Mucosa of stomach (tissue), 1 donor: Measurements from ENCODE around the gene FUCA2.
A peak's percentile ranks its signal among the peaks of the same experiment; 100 is the strongest.

Experiments used
- H3K27me3 ChIP-seq: one replicate; pipeline ENCODE4 v1.7.0; 2013; ENCODE audit warnings: mild to moderate bottlenecking, low read length; ENCODE audit not compliant: control insufficient read depth, insufficient read depth
- H3K36me3 ChIP-seq: one replicate; pipeline ENCODE4 v1.7.0; 2013; ENCODE audit warnings: low read length; ENCODE audit not compliant: control insufficient read depth, insufficient read depth
- H3K4me1 ChIP-seq: one replicate; pipeline ENCODE4 v1.7.0; 2013; ENCODE audit warnings: mild to moderate bottlenecking, low read length; ENCODE audit not compliant: control insufficient read depth, insufficient read depth
- H3K4me3 ChIP-seq: one replicate; pipeline ENCODE4 v1.7.0; 2013; ENCODE audit warnings: low read length
- H3K9ac ChIP-seq: one replicate; pipeline ENCODE4 v1.7.0; 2013; ENCODE audit warnings: mild to moderate bottlenecking, low read length, moderate library complexity
- H3K9me3 ChIP-seq: one replicate; pipeline ENCODE4 v1.7.0; 2013; ENCODE audit warnings: mild to moderate bottlenecking, low read length, moderate library complexity; ENCODE audit not compliant: control insufficient read depth
- donor health status: Pancreatic carcinoma.

Gene FUCA2

GRCh38 chr6:143545165-143545564 lies 33.6 kb upstream of the FUCA2 start:
- H3K4me1 ChIP-seq: peaks cover 58% of the 10 kb centered on the region
- no peak overlapping the region for H3K4me3 ChIP-seq
- H3K36me3 ChIP-seq: no peaks in the 10 kb centered on the region
- no peaks in the 10 kb centered on the region for H3K9me3 ChIP-seq
- H3K27me3 ChIP-seq: no peaks in the 10 kb centered on the region
- H3K9ac ChIP-seq: no peak overlapping the region

GRCh38 chr6:143544011-143544696 lies 32.6 kb upstream of the FUCA2 start:
- H3K36me3 ChIP-seq: no peaks in the 10 kb centered on the region
- H3K9ac ChIP-seq: no peak overlapping the region
- no peaks in the 10 kb centered on the region for H3K27me3 ChIP-seq
- H3K9me3 ChIP-seq: no peaks in the 10 kb centered on the region
- peaks cover 59% of the 10 kb centered on the region for H3K4me1 ChIP-seq
- no peak overlapping the region for H3K4me3 ChIP-seq

GRCh38 chr6:143543435-143543834 lies 31.9 kb upstream of the FUCA2 start:
- H3K9me3 ChIP-seq: no peaks in the 10 kb centered on the region
- H3K9ac ChIP-seq: no peak overlapping the region
- H3K36me3 ChIP-seq: no peaks in the 10 kb centered on the region
- H3K4me1 ChIP-seq: peaks cover 60% of the 10 kb centered on the region
- H3K4me3 ChIP-seq: no peak overlapping the region
- no peaks in the 10 kb centered on the region for H3K27me3 ChIP-seq

- Histone ChIP-seq H3K27me3 (no peaks in the 10 kb centered on the region), H3K36me3 (no peaks in the 10 kb centered on the region), H3K4me1 (peaks cover 64% of the 10 kb centered on the region), H3K9me3 (no peaks in the 10 kb centered on the region), H3K4me3 (no peak overlapping the region), H3K9ac (no peak overlapping the region)
Measured at GRCh38 chr6:143542888-143543287, 31.4 kb upstream of the FUCA2 start.

GRCh38 chr6:143540192-143540591 lies 28.7 kb upstream of the FUCA2 start:
- H3K4me1 ChIP-seq: peaks cover 61% of the 10 kb centered on the region
- no peak overlapping the region for H3K4me3 ChIP-seq
- no peak overlapping the region for H3K9ac ChIP-seq
- no peaks in the 10 kb centered on the region for H3K36me3 ChIP-seq
- H3K9me3 ChIP-seq: no peaks in the 10 kb centered on the region
- no peaks in the 10 kb centered on the region for H3K27me3 ChIP-seq

GRCh38 chr6:143539734-143540133 lies 28.2 kb upstream of the FUCA2 start:
- no peaks in the 10 kb centered on the region for H3K27me3 ChIP-seq
- no peak overlapping the region for H3K4me3 ChIP-seq
- no peaks in the 10 kb centered on the region for H3K9me3 ChIP-seq
- H3K36me3 ChIP-seq: no peaks in the 10 kb centered on the region
- peaks cover 59% of the 10 kb centered on the region for H3K4me1 ChIP-seq
- peak overlapping the region; percentile 10 for H3K9ac ChIP-seq

- Histone ChIP-seq H3K36me3 (no peaks in the 10 kb centered on the region), H3K27me3 (no peaks in the 10 kb centered on the region), H3K4me3 (no peak overlapping the region), H3K9ac (peak overlapping the region; percentile 10), H3K9me3 (no peaks in the 10 kb centered on the region), H3K4me1 (peaks cover 60% of the 10 kb centered on the region)
Measured at GRCh38 chr6:143539106-143539505, 27.6 kb upstream of the FUCA2 start.

GRCh38 chr6:143538374-143538773 lies 26.9 kb upstream of the FUCA2 start:
- peaks cover 53% of the 10 kb centered on the region for H3K4me1 ChIP-seq
- no peaks in the 10 kb centered on the region for H3K27me3 ChIP-seq
- H3K4me3 ChIP-seq: no peak overlapping the region
- no peaks in the 10 kb centered on the region for H3K9me3 ChIP-seq
- H3K36me3 ChIP-seq: no peaks in the 10 kb centered on the region
- peak overlapping the region; percentile 73 for H3K9ac ChIP-seq

GRCh38 chr6:143536866-143537691 lies 25.6 kb upstream of the FUCA2 start:
- Histone ChIP-seq H3K4me3 (peak overlapping the region; percentile 28), H3K27me3 (no peaks in the 10 kb centered on the region), H3K36me3 (no peaks in the 10 kb centered on the region), H3K9ac (peak overlapping the region; percentile 73), H3K4me1 (peaks cover 46% of the 10 kb centered on the region), H3K9me3 (no peaks in the 10 kb centered on the region)

- Histone ChIP-seq H3K4me3 (peak overlapping the region; percentile 47), H3K36me3 (no peaks in the 10 kb centered on the region), H3K27me3 (no peaks in the 10 kb centered on the region), H3K4me1 (peaks cover 45% of the 10 kb centered on the region), H3K9me3 (no peaks in the 10 kb centered on the region), H3K9ac (peak overlapping the region; percentile 58)
Measured at GRCh38 chr6:143536461-143536865, 24.9 kb upstream of the FUCA2 start.

- H3K9ac ChIP-seq: no peak overlapping the region
- no peaks in the 10 kb centered on the region for H3K36me3 ChIP-seq
- H3K27me3 ChIP-seq: no peaks in the 10 kb centered on the region
- peaks cover 44% of the 10 kb centered on the region for H3K4me1 ChIP-seq
- no peaks in the 10 kb centered on the region for H3K9me3 ChIP-seq
- H3K4me3 ChIP-seq: no peak overlapping the region
Measured at GRCh38 chr6:143535189-143535614, 23.7 kb upstream of the FUCA2 start.

GRCh38 chr6:143531720-143532499 lies 20.4 kb upstream of the FUCA2 start:
- Histone ChIP-seq H3K9me3 (no peaks in the 10 kb centered on the region), H3K9ac (no peak overlapping the region), H3K4me1 (peaks cover 26% of the 10 kb centered on the region), H3K27me3 (no peaks in the 10 kb centered on the region), H3K4me3 (no peak overlapping the region), H3K36me3 (no peaks in the 10 kb centered on the region)
